Neural cell (in vitro differentiated cells): ENCODE results near the gene HNF1B.

Source experiments
- EP300 ChIP-seq: fragments of 450-650 bp; conservative IDR thresholded peaks from 2 replicates; pipeline ENCODE4 v1.6.1; 2014; ENCODE audit warnings: antibody characterized with exemption, mild to moderate bottlenecking, moderate library complexity; ENCODE audit not compliant: poor library complexity, severe bottlenecking
- EZH2 ChIP-seq: fragments of 200-600, 300-800 bp; shearing (Covaris generic), sonication (generic); IDR thresholded peaks from 2 replicates; pipeline ENCODE4 v1.6.1; 2014; ENCODE audit warnings: antibody characterized with exemption, low read length, borderline replicate concordance, mild to moderate bottlenecking; ENCODE audit not compliant: insufficient read depth, poor library complexity, severe bottlenecking
- POLR2AphosphoS5 ChIP-seq: IDR thresholded peaks from 2 replicates; pipeline ENCODE4 v1.6.1; 2012
- RAD21 ChIP-seq: fragments of 450-650 bp; conservative IDR thresholded peaks from 2 replicates; pipeline ENCODE4 v1.6.1; 2014; ENCODE audit warnings: antibody characterized with exemption, mild to moderate bottlenecking, moderate library complexity
- SMC3 ChIP-seq: fragments of 450-650 bp; conservative IDR thresholded peaks from 2 replicates; pipeline ENCODE4 v1.6.1; 2014; ENCODE audit warnings: antibody characterized with exemption, mild to moderate bottlenecking, moderate library complexity; ENCODE audit not compliant: poor library complexity
- TAF1 ChIP-seq: IDR thresholded peaks from 2 replicates; pipeline ENCODE4 v1.6.1; 2012; ENCODE audit warnings: low read depth
- TF ChIP-seq, protein P1 (sequence below): IDR thresholded peaks from 2 replicates; pipeline ENCODE4 v1.6.1; 2012; ENCODE audit warnings: borderline replicate concordance
- TF ChIP-seq, protein P2 (sequence below): fragments of 450-650 bp; IDR thresholded peaks from 2 replicates; pipeline ENCODE4 v1.5.1; 2014; ENCODE audit warnings: antibody characterized with exemption, mild to moderate bottlenecking, moderate library complexity; ENCODE audit not compliant: poor library complexity, severe bottlenecking

DNA sequence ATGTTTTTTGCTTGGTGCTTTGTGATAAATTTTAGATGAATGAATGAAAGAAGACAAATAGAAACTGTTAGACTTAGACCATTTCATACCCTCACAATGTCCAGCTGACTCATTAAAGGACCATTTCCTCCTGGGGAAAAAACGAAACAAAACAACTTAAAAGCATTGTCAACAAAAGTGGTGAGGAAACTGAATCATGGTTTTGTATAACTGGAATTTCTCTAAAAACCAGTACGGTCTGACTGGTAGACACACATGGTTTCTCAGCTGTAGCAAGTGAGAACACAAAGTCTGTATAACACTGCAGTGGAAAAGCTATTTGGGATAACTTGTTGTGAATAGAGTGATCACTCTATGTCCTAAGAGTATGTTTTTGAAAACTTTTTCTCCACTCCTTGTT lies 96.3 kb downstream of the HNF1B start:
- TF ChIP-seq, protein P1, sequence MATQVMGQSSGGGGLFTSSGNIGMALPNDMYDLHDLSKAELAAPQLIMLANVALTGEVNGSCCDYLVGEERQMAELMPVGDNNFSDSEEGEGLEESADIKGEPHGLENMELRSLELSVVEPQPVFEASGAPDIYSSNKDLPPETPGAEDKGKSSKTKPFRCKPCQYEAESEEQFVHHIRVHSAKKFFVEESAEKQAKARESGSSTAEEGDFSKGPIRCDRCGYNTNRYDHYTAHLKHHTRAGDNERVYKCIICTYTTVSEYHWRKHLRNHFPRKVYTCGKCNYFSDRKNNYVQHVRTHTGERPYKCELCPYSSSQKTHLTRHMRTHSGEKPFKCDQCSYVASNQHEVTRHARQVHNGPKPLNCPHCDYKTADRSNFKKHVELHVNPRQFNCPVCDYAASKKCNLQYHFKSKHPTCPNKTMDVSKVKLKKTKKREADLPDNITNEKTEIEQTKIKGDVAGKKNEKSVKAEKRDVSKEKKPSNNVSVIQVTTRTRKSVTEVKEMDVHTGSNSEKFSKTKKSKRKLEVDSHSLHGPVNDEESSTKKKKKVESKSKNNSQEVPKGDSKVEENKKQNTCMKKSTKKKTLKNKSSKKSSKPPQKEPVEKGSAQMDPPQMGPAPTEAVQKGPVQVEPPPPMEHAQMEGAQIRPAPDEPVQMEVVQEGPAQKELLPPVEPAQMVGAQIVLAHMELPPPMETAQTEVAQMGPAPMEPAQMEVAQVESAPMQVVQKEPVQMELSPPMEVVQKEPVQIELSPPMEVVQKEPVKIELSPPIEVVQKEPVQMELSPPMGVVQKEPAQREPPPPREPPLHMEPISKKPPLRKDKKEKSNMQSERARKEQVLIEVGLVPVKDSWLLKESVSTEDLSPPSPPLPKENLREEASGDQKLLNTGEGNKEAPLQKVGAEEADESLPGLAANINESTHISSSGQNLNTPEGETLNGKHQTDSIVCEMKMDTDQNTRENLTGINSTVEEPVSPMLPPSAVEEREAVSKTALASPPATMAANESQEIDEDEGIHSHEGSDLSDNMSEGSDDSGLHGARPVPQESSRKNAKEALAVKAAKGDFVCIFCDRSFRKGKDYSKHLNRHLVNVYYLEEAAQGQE, result no peak
- TF ChIP-seq, protein P2, sequence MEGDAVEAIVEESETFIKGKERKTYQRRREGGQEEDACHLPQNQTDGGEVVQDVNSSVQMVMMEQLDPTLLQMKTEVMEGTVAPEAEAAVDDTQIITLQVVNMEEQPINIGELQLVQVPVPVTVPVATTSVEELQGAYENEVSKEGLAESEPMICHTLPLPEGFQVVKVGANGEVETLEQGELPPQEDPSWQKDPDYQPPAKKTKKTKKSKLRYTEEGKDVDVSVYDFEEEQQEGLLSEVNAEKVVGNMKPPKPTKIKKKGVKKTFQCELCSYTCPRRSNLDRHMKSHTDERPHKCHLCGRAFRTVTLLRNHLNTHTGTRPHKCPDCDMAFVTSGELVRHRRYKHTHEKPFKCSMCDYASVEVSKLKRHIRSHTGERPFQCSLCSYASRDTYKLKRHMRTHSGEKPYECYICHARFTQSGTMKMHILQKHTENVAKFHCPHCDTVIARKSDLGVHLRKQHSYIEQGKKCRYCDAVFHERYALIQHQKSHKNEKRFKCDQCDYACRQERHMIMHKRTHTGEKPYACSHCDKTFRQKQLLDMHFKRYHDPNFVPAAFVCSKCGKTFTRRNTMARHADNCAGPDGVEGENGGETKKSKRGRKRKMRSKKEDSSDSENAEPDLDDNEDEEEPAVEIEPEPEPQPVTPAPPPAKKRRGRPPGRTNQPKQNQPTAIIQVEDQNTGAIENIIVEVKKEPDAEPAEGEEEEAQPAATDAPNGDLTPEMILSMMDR, result no peak
- TF ChIP-seq RAD21 (no peak), EZH2 (no peak), TAF1 (no peak), POLR2AphosphoS5 (no peak), SMC3 (no peak), EP300 (no peak)
